OCI-LY1 (cell line): ENCODE data around the gene SERPINI1.

Source experiments
- H2AFZ ChIP-seq: fragments of 200-600 bp; sonication (generic), shearing (Covaris generic); 2 replicates; pipeline ENCODE4 v1.6.0; 2014; ENCODE audit warnings: antibody characterized with exemption, mild to moderate bottlenecking, low read length
- H3F3A ChIP-seq: fragments of 200-600 bp; sonication (generic), shearing (Covaris generic); 2 replicates; pipeline ENCODE4 v1.6.0; 2014; ENCODE audit warnings: mild to moderate bottlenecking, antibody characterized with exemption, low read length, moderate library complexity; ENCODE audit not compliant: insufficient read depth
- H3K27ac ChIP-seq: fragments of 200-600 bp; sonication (generic); 2 replicates; pipeline ENCODE4 v1.5.1; 2014; ENCODE audit warnings: low read length, mixed run types, mild to moderate bottlenecking, low read depth; ENCODE audit not compliant: poor library complexity, severe bottlenecking
- H3K27me3 ChIP-seq: fragments of 200-600 bp; sonication (generic); 2 replicates; pipeline ENCODE4 v1.6.0; 2014; ENCODE audit warnings: antibody characterized with exemption, mild to moderate bottlenecking, low read length, moderate library complexity; ENCODE audit not compliant: insufficient read depth
- H3K36me3 ChIP-seq: fragments of 200-600 bp; sonication (generic); 2 replicates; pipeline ENCODE4 v1.6.1; 2014; ENCODE audit warnings: mild to moderate bottlenecking, antibody characterized with exemption, low read length, moderate library complexity, mixed read lengths; ENCODE audit not compliant: insufficient read depth
- H3K4me1 ChIP-seq: fragments of 200-600 bp; sonication (generic); 2 replicates; pipeline ENCODE4 v1.5.1; 2014; ENCODE audit warnings: mild to moderate bottlenecking, low read length, moderate library complexity; ENCODE audit not compliant: insufficient read depth, severe bottlenecking
- H3K4me2 ChIP-seq: fragments of 200-600 bp; sonication (generic), shearing (Covaris generic); 2 replicates; pipeline ENCODE4 v1.6.1; 2014; ENCODE audit warnings: low read length
- H3K4me3 ChIP-seq: fragments of 200-600 bp; sonication (generic); 2 replicates; pipeline ENCODE4 v1.5.1; 2014; ENCODE audit warnings: low read length, low read depth, mild to moderate bottlenecking, mixed read lengths; ENCODE audit not compliant: poor library complexity, severe bottlenecking
- H3K79me2 ChIP-seq: fragments of 200-600 bp; shearing (Covaris generic); 2 replicates; pipeline ENCODE4 v1.6.1; 2016; ENCODE audit warnings: mixed run types, low read length, mixed read lengths; ENCODE audit not compliant: insufficient read depth
- H3K9ac ChIP-seq: fragments of 200-600 bp; sonication (generic), shearing (Covaris generic); 2 replicates; pipeline ENCODE4 v1.6.1; 2014; ENCODE audit warnings: mild to moderate bottlenecking, low read length, mixed read lengths
- H3K9me2 ChIP-seq: fragments of 200-600 bp; sonication (generic), shearing (Covaris generic); 2 replicates; pipeline ENCODE4 v1.6.1; 2014; ENCODE audit warnings: low read depth, mild to moderate bottlenecking, low read length, mixed read lengths
- H3K9me3 ChIP-seq: fragments of 200-600 bp; shearing (Covaris generic); 2 replicates; pipeline ENCODE4 v1.6.1; 2014; ENCODE audit warnings: low read length, mixed read lengths
- H4K20me1 ChIP-seq: fragments of 200-600 bp; sonication (generic), shearing (Covaris generic); 2 replicates; pipeline ENCODE4 v1.6.0; 2016; ENCODE audit warnings: mild to moderate bottlenecking, low read length; ENCODE audit not compliant: insufficient read depth
- EZH2 ChIP-seq: fragments of 200-600 bp; sonication (generic), shearing (Covaris generic); IDR thresholded peaks from 2 replicates; pipeline ENCODE4 v1.8.0; 2017; ENCODE audit warnings: borderline replicate concordance, mixed run types, mild to moderate bottlenecking, antibody characterized with exemption, low read length, moderate library complexity, mixed read lengths
- TF ChIP-seq, protein P1 (sequence below): fragments of 200-600 bp; sonication (generic), shearing (Covaris generic); IDR thresholded peaks from 2 replicates; pipeline ENCODE4 v1.5.1; 2017; ENCODE audit warnings: mild to moderate bottlenecking, antibody characterized with exemption, low read length, moderate library complexity, mixed read lengths

Gene SERPINI1

DNA sequence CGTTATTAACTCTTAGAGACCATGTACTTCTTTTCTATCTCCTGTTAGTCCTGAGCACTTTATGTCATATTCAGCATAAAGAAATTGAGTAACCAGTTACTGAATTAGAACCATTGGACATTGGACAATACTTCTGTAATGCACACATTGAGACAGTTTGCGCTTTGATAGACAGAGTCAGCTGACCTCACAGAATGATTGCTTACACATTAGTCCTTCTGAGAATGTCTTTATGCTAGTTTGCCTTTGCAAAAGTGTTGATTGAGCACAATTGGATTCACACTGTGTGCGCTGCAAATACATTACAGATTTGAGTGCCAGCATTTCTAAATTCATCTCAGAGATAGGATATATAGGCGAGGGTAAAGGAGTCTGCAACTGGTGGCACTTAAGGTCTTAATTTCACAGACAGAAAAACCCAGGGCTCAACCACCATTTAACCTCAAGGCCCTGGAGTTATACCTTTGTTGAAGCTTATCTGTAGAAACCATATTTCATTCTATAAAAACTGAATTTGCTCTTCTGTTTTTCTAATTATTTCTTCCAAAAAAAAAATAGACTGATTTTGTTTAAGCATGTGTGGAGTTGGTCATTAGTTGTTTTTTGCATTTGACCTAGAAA, 3.8 kb downstream of the SERPINI1 start:
- H3K36me3 ChIP-seq = peaks cover 5% of the 10 kb centered on the region; the same call in 1 of the 2 replicates
- H2AFZ ChIP-seq = no peak overlapping the region
- no peaks in the 10 kb centered on the region for H3K27me3 ChIP-seq
- peaks cover 5% of the 10 kb centered on the region; the same call in 1 of the 2 replicates for H3K9me3 ChIP-seq
- H3F3A ChIP-seq = peaks cover 6% of the 10 kb centered on the region; the same call in 1 of the 2 replicates
- H3K4me1 ChIP-seq = peaks cover 48% of the 10 kb centered on the region
- H3K4me2 ChIP-seq = peak overlapping the region; percentile 24; the same call in 1 of the 2 replicates
- TF ChIP-seq, protein P1, sequence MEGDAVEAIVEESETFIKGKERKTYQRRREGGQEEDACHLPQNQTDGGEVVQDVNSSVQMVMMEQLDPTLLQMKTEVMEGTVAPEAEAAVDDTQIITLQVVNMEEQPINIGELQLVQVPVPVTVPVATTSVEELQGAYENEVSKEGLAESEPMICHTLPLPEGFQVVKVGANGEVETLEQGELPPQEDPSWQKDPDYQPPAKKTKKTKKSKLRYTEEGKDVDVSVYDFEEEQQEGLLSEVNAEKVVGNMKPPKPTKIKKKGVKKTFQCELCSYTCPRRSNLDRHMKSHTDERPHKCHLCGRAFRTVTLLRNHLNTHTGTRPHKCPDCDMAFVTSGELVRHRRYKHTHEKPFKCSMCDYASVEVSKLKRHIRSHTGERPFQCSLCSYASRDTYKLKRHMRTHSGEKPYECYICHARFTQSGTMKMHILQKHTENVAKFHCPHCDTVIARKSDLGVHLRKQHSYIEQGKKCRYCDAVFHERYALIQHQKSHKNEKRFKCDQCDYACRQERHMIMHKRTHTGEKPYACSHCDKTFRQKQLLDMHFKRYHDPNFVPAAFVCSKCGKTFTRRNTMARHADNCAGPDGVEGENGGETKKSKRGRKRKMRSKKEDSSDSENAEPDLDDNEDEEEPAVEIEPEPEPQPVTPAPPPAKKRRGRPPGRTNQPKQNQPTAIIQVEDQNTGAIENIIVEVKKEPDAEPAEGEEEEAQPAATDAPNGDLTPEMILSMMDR = no peak
- no peak for TF ChIP-seq EZH2
- no peaks in the 10 kb centered on the region for H4K20me1 ChIP-seq
- H3K9ac ChIP-seq = no peak overlapping the region
- no peak overlapping the region for H3K4me3 ChIP-seq
- H3K79me2 ChIP-seq = peaks cover 63% of the 10 kb centered on the region
- H3K9me2 ChIP-seq = no peaks in the 10 kb centered on the region
- peak overlapping the region; percentile 37 for H3K27ac ChIP-seq

DNA sequence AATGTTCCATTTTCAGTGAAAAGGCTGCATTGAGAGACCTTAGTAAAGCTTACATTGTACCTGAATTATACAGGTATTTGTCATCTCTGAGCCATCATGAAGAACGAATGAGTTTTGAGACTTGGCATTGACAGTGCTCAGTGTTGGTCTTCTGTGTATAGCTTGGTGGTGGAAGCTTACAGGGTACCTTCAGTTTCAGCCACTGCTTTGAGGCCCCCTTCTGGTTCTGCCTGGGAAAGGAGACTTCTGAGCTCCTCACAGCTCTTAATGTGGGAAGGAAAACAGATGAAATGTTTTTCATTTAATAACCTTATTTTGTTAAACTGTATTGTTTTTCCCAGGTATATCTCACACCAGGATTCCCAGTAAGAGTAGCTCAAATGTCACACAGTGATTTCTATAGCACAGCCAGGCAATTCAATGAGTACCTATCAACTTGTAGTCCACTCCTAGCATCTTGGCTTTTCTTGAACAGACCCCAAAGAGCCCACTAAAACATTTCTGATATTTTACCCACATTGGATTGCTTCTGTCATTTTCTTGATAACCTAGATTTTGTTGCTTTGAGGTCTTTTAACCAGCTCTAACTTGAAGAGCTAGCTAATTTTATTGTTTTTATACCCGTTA, 5.6 kb downstream of the SERPINI1 start:
- no peak overlapping the region for H2AFZ ChIP-seq
- no peak overlapping the region for H3K4me3 ChIP-seq
- H3F3A ChIP-seq = peaks cover 6% of the 10 kb centered on the region; the same call in 1 of the 2 replicates
- H3K27ac ChIP-seq = peak overlapping the region; percentile 14
- H3K4me2 ChIP-seq = no peak overlapping the region
- peaks cover 46% of the 10 kb centered on the region for H3K4me1 ChIP-seq
- TF ChIP-seq, protein P1 = peak; percentile 91
- TF ChIP-seq EZH2 = no peak
- no peaks in the 10 kb centered on the region for H4K20me1 ChIP-seq
- H3K27me3 ChIP-seq = no peaks in the 10 kb centered on the region
- no peaks in the 10 kb centered on the region for H3K9me2 ChIP-seq
- H3K79me2 ChIP-seq = peaks cover 57% of the 10 kb centered on the region
- H3K9ac ChIP-seq = no peak overlapping the region
- H3K9me3 ChIP-seq = peaks cover 9% of the 10 kb centered on the region; the same call in 1 of the 2 replicates
- H3K36me3 ChIP-seq = peaks cover 9% of the 10 kb centered on the region; the same call in 1 of the 2 replicates

DNA sequence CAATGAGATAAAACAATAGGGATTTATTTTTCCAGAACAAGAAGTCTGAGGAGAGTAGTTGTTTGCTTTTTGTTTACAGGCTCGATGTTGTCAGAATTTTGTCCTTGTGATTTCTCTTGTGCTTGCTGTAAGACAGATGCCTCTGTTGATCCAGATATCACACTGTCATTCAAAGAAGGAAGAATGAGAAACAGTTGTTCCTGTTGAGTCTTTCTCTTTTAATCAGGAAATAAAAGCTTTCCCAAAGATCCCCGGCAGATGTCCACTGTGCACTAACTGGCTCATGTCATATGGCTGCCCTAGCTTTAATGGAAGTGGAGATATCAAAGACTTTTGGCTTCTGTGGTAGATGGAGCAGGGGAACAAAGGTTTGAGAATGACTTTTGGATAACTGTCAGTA, 6.8 kb downstream of the SERPINI1 start:
- Histone ChIP-seq H3K79me2 (peaks cover 45% of the 10 kb centered on the region), H2AFZ (no peak overlapping the region), H4K20me1 (no peaks in the 10 kb centered on the region), H3K4me3 (no peak overlapping the region), H3K4me1 (peaks cover 33% of the 10 kb centered on the region), H3K9me2 (no peaks in the 10 kb centered on the region), H3K4me2 (no peak overlapping the region), H3K36me3 (peaks cover 19% of the 10 kb centered on the region), H3K27ac (no peak overlapping the region), H3F3A (peaks cover 6% of the 10 kb centered on the region; the same call in 1 of the 2 replicates), H3K9me3 (peaks cover 11% of the 10 kb centered on the region; the same call in 1 of the 2 replicates), H3K9ac (no peak overlapping the region), H3K27me3 (no peaks in the 10 kb centered on the region)
- TF ChIP-seq, protein P1 = no peak
- no peak for TF ChIP-seq EZH2
